B cell (primary cell): ENCODE data around the gene RECK. TPM values are rescaled to one million over a fixed set of nuclear protein-coding genes. Genes with fewer than 3 reads are reported as not detected.

Source experiments
- ATAC-seq: fragments of 200-7000 bp; cut with Tn5 transposase; one replicate; pipeline ENCODE4 v1.10.0; 2021; ENCODE audit warnings: low read depth, mild to moderate bottlenecking, moderate number of reproducible peaks, moderate library complexity
- CTCF ChIA-PET: fragments of 350-600 bp; sonication (Branson Sonifier 250); formaldehyde crosslinking; loops from one replicate; lab custom pipeline; 2021; ENCODE audit warnings: antibody characterized with exemption, inconsistent platforms; lab: Charles Lee
- POLR2A ChIA-PET: fragments of 350-600 bp; sonication (Branson Sonifier 250); formaldehyde crosslinking; loops from one replicate; lab custom pipeline; 2021; ENCODE audit warnings: antibody characterized with exemption; lab: Charles Lee
- DNase-seq: peaks from one replicate; pipeline ENCODE4 v3.0.0; 2013
- H2AFZ ChIP-seq: 2 replicates; pipeline ENCODE4 v1.6.1; 2012; ENCODE audit warnings: mild to moderate bottlenecking, low read depth, low read length; ENCODE audit not compliant: insufficient read depth, poor library complexity, severe bottlenecking
- H3K27ac ChIP-seq, 2 donors: 1 replicate in 1 of 2; 2 replicates in 1 of 2; pipeline ENCODE4 v1.5.1; 2012 to 2013; ENCODE audit warnings: low read length in 2 of 2, mild to moderate bottlenecking in 2 of 2, moderate library complexity in 1 of 2
- H3K27me3 ChIP-seq, 4 experiments: fragments of 200-600 bp in 1 of 4; sonication (generic) in 1 of 4; replicated peaks in 1 of 4; 1 replicate in 2 of 4; 2 replicates in 2 of 4; pipeline versions ENCODE4 v1.6.1 to v1.7.0; 2013 to 2016; ENCODE audit warnings: low read length in 3 of 4, mild to moderate bottlenecking in 2 of 4, mixed read lengths in 1 of 4, moderate library complexity in 1 of 4; ENCODE audit not compliant: insufficient read depth in 4 of 4, control insufficient read depth in 3 of 4; ENCODE audit errors: control extremely low read depth in 1 of 4
- H3K36me3 ChIP-seq, 2 experiments: replicated peaks in 1 of 2; 1 replicate in 1 of 2; 2 replicates in 1 of 2; pipeline versions ENCODE4 v1.6.1 to v1.7.1; 2013; ENCODE audit warnings: low read length in 1 of 2; ENCODE audit not compliant: insufficient read depth in 2 of 2, control insufficient read depth in 1 of 2; ENCODE audit errors: control extremely low read depth in 1 of 2, extremely low read depth in 1 of 2
- H3K4me1 ChIP-seq, 2 donors: fragments of 200-600 bp in 1 of 2; sonication (generic) in 1 of 2; 1 replicate in 1 of 2; 2 replicates in 1 of 2; pipeline versions ENCODE4 v1.5.1 to v1.6.1; 2013 to 2017; ENCODE audit warnings: low read length in 2 of 2; ENCODE audit not compliant: control insufficient read depth in 2 of 2, insufficient read depth in 2 of 2
- H3K4me2 ChIP-seq: replicated peaks from 2 replicates; pipeline ENCODE3; 2012; ENCODE audit warnings: mild to moderate bottlenecking, low read depth, low read length; ENCODE audit not compliant: poor library complexity, severe bottlenecking
- H3K4me3 ChIP-seq, 5 experiments: fragments of 200-600 bp in 1 of 5; sonication (generic) in 1 of 5; 1 replicate in 3 of 5; 2 replicates in 2 of 5; pipeline versions ENCODE4 v1.5.1 to v1.7.0; 2011 to 2016; ENCODE audit warnings: low read length in 4 of 5, mild to moderate bottlenecking in 4 of 5, low read depth in 2 of 5, control low read depth in 1 of 5, moderate library complexity in 1 of 5; ENCODE audit not compliant: insufficient read depth in 1 of 5; ENCODE audit errors: control extremely low read depth in 1 of 5, extremely low read depth in 1 of 5
- H3K79me2 ChIP-seq: fragments of 200-600 bp; sonication (generic); one replicate; pipeline ENCODE4 v1.6.0; 2016; ENCODE audit warnings: low read length; ENCODE audit not compliant: control insufficient read depth, insufficient read depth
- H3K9ac ChIP-seq: fragments of 200-600 bp; sonication (generic); 2 replicates; pipeline ENCODE4 v1.6.1; 2017; ENCODE audit warnings: mild to moderate bottlenecking, low read length, moderate library complexity
- H3K9me3 ChIP-seq, 3 donors: one replicate each; pipeline versions ENCODE4 v1.6.1 to v1.7.1; 2013; ENCODE audit warnings: low read length in 2 of 3; ENCODE audit not compliant: control insufficient read depth in 2 of 3, insufficient read depth in 1 of 3; ENCODE audit errors: control extremely low read depth in 1 of 3
- H4K20me1 ChIP-seq: 2 replicates; pipeline ENCODE4 v1.6.0; 2012; ENCODE audit warnings: mild to moderate bottlenecking, low read length; ENCODE audit not compliant: insufficient read depth, control insufficient read depth, poor library complexity, severe bottlenecking
- H3K27ac Mint-ChIP-seq: one replicate; pipeline ENCODE4 v1.8.0; 2021; ENCODE audit warnings: mixed read lengths
- H3K27me3 Mint-ChIP-seq: one replicate; pipeline ENCODE4 v1.8.0; 2021; ENCODE audit warnings: mixed read lengths
- H3K4me1 Mint-ChIP-seq: one replicate; pipeline ENCODE4 v1.8.0; 2021; ENCODE audit warnings: mixed read lengths
- H3K4me3 Mint-ChIP-seq: one replicate; pipeline ENCODE4 v1.8.0; 2021; ENCODE audit warnings: mixed read lengths
- H3K9me3 Mint-ChIP-seq: one replicate; pipeline ENCODE4 v1.8.0; 2022; ENCODE audit warnings: mixed read lengths; ENCODE audit not compliant: insufficient read depth
- EZH2 ChIP-seq: IDR thresholded peaks from 2 replicates; pipeline ENCODE4 v1.6.1; 2012; ENCODE audit warnings: borderline replicate concordance, low read depth, mild to moderate bottlenecking, moderate library complexity, low read length; ENCODE audit not compliant: insufficient read depth, poor library complexity, severe bottlenecking
- WGBS: methylation state at CpG from one replicate; pipeline ENCODE4 v1.1.5; 2013; ENCODE audit warnings: missing lambda C conversion rate; ENCODE audit not compliant: insufficient coverage; 5-methylcytosine and 5-hydroxymethylcytosine counted together
- intact Hi-C: fragments of 100-400 bp; cut with micrococcal nuclease; formaldehyde crosslinking; loops from one replicate; pipeline ENCODE4 v1.10.0; 2022
- polyA plus RNA-seq: library from polyadenylated mRNA; depleted of rRNA; stranded (reverse); fragments of >200 nt; gene quantifications from 2 replicates; pipeline ENCODE4 v1.2.3, GENCODE V29; 2012
- total RNA-seq, 2 donors: library from RNA; stranded (reverse); fragments of 120-200 nt in 1 of 2; gene quantifications; 1 replicate in 1 of 2; 2 replicates in 1 of 2; pipeline versions ENCODE4 v1.2.3 to v1.2.4, GENCODE V29; 2013 to 2022
- TF ChIP-seq, protein P1 (sequence below): fragments of 200-600 bp; IDR thresholded peaks from one replicate; pipeline ENCODE4 v1.8.0; 2022; ENCODE audit warnings: antibody characterized with exemption, mild to moderate bottlenecking

Gene RECK
- total and polyA plus RNA-seq, 2 donors (not counting 1 experiment from before 2014, with no cell fraction given) = 5.6 to 7.7 TPM

- POLR2A ChIA-PET = no interaction called here
- Histone ChIP-seq H3K27ac (no peak overlapping the region), H3K4me3 (no peak overlapping the region), H4K20me1 (no peaks in the 10 kb centered on the region), H3K4me1 (peaks cover 20 to 29% of the 10 kb centered on the region in 2 donors), H3K4me2 (peak overlapping the region; percentile 21), H3K36me3 (no peaks in the 10 kb centered on the region), H3K27me3 (peaks cover 0 to 22% (median 7%) of the 10 kb centered on the region in 4 experiments), H3K9ac (no peak overlapping the region), H3K9me3 (peaks cover 0 to 9% (median 3%) of the 10 kb centered on the region in 3 donors), H2AFZ (no peak overlapping the region), H3K79me2 (no peaks in the 10 kb centered on the region)
- ATAC-seq (no peak), DNase-seq (peak; percentile 31)
- no peak for TF ChIP-seq EZH2
- TF ChIP-seq, protein P1, sequence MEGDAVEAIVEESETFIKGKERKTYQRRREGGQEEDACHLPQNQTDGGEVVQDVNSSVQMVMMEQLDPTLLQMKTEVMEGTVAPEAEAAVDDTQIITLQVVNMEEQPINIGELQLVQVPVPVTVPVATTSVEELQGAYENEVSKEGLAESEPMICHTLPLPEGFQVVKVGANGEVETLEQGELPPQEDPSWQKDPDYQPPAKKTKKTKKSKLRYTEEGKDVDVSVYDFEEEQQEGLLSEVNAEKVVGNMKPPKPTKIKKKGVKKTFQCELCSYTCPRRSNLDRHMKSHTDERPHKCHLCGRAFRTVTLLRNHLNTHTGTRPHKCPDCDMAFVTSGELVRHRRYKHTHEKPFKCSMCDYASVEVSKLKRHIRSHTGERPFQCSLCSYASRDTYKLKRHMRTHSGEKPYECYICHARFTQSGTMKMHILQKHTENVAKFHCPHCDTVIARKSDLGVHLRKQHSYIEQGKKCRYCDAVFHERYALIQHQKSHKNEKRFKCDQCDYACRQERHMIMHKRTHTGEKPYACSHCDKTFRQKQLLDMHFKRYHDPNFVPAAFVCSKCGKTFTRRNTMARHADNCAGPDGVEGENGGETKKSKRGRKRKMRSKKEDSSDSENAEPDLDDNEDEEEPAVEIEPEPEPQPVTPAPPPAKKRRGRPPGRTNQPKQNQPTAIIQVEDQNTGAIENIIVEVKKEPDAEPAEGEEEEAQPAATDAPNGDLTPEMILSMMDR = no peak
- Mint-ChIP-seq H3K9me3 (no peaks in the 10 kb centered on the region), H3K4me3 (peak overlapping the region; percentile 21), H3K4me1 (peaks cover 23% of the 10 kb centered on the region), H3K27ac (peak overlapping the region; percentile 29), H3K27me3 (peaks cover 22% of the 10 kb centered on the region)
- 25% methylated on average over 1 of the region's 3 CpGs for WGBS
- CTCF ChIA-PET = interaction anchor here (0.7 to 6.0 kb wide), 10 partner anchors 9 to 160 kb away, joined by 3 to 56 read pairs (median 4); no protein-coding TSS in a partner anchor
- intact Hi-C loops = loop anchor here (5.0 kb wide), 1 partner anchor 49 kb away; the partner anchor contains the start of gene OR2S2
Observed at GRCh38 chr9:36006549-36007315, 30.0 kb upstream of the RECK start.

GRCh38 chr9:36007316-36007708, 29.4 kb upstream of the RECK start:
- DNase-seq (peak; percentile 41), ATAC-seq (peak; percentile 35)
- H4K20me1 ChIP-seq = no peaks in the 10 kb centered on the region
- H2AFZ ChIP-seq = no peak overlapping the region
- POLR2A ChIA-PET = interaction anchor here (0.6 kb wide), 1 partner anchor 9 kb away, joined by 3 read pairs; no protein-coding TSS in a partner anchor
- H3K4me3 Mint-ChIP-seq = peak overlapping the region; percentile 21
- intact Hi-C loops = loop anchor here (5.0 kb wide), 1 partner anchor 50 kb away; the partner anchor contains the start of gene OR2S2
- TF ChIP-seq, protein P1 = no peak
- TF ChIP-seq EZH2 = no peak
- H3K27me3 ChIP-seq = peaks cover 0 to 22% (median 7%) of the 10 kb centered on the region in 4 experiments
- peak overlapping the region; percentile 21 for H3K4me2 ChIP-seq
- peaks cover 22% of the 10 kb centered on the region for H3K27me3 Mint-ChIP-seq
- no peaks in the 10 kb centered on the region for H3K36me3 ChIP-seq
- peaks cover 0 to 9% (median 3%) of the 10 kb centered on the region in 3 donors for H3K9me3 ChIP-seq
- no peak overlapping the region for H3K27ac ChIP-seq
- WGBS = no CpG with 5 or more reads among the region's 1 CpG
- CTCF ChIA-PET = interaction anchor here (0.7 to 6.0 kb wide), 10 partner anchors 9 to 159 kb away, joined by 3 to 56 read pairs (median 4); no protein-coding TSS in a partner anchor
- no peaks in the 10 kb centered on the region for H3K9me3 Mint-ChIP-seq
- peak overlapping the region; percentile 29 for H3K27ac Mint-ChIP-seq
- H3K4me3 ChIP-seq = no peak overlapping the region
- no peaks in the 10 kb centered on the region for H3K79me2 ChIP-seq
- H3K4me1 Mint-ChIP-seq = peaks cover 23% of the 10 kb centered on the region
- peaks cover 20 to 29% of the 10 kb centered on the region in 2 donors for H3K4me1 ChIP-seq
- H3K9ac ChIP-seq = no peak overlapping the region
